ENCODE measurements around the gene ORMDL2.
"Not testable (repeated sequence)": the region's sequence is repeated elsewhere in the genome, so short reads cannot be mapped to it uniquely, and the experiment has no call there.

The ORMDL2 gene

DNA sequence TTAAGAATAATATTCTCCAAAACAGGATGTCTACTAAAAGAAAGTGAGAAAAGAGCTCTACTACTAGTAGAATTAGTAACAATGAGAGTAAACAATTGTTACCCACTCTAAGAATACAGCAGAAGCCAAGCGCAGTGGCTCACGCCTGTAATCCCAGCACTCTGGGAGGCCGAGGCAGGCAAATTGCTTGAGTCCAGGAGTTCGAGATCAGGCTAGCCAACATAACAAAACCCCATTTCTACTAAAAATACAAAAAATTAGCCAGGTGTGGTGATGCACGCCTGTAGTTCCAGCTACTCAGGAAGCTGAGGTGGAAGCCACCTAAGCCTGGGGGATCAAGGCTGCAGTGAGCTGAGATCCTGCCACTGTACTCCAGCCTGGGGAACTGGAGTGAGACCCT lies 6.9 kb downstream of the ORMDL2 start:
- no peak for TF ChIP-seq CTCF (conservative IDR thresholded peaks at IDR 0.05; ENCODE audit: low read depth, low read length)
- DNase-seq (ENCODE audit: low read depth): no peak
- no peak overlapping the region for H3K4me3 ChIP-seq (ENCODE audit: low read depth, low read length)

DNA sequence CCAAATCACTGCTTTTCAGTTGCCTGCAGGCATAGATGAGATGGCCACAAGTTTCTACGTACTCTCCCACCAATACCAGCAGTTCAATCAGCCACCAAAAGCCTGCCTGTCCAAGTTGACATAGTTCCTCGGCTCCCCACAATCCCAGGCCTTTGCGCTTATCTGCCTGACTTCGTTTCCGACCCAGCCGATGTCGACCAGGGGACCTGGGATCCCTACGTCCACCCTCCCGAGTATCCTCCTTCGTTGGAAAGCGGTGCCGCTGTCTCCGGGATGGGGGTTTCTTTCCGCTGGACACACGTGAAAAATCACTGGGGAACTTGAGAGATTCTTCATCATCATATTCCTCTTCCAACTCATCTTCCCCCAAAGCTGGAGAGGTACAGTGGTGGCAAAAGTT lies 10.0 kb downstream of the ORMDL2 start:
- no peak overlapping the region for H3K4me3 ChIP-seq (ENCODE audit: low read depth, low read length)
- DNase-seq (ENCODE audit: low read depth): no peak
- no peak for TF ChIP-seq CTCF (conservative IDR thresholded peaks at IDR 0.05; ENCODE audit: low read depth, low read length)

DNA sequence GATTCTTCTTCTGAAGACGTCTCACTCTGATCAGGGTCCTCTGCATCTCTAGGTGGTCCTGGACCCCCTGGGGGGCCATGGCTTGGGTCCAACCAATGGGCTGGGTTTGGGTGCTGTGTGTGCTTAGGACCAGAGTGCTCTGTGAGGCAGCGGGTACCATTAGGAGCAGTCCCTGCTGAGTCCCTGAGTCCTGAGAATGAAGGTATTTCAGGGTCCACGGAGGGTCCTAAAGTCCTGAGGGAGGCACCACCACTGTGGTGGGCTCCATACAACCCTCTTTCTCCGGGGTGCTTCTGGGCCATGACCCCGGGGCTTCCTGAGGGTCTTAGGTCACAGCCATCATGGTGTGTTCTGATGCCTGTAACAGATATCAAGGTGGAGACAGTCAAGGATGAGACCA lies 10.5 kb downstream of the ORMDL2 start:
- DNase-seq (ENCODE audit: low read depth): no peak
- no peak for TF ChIP-seq CTCF (conservative IDR thresholded peaks at IDR 0.05; ENCODE audit: low read depth, low read length)
- H3K4me3 ChIP-seq (ENCODE audit: low read depth, low read length): peak overlapping the region; percentile 86

DNA sequence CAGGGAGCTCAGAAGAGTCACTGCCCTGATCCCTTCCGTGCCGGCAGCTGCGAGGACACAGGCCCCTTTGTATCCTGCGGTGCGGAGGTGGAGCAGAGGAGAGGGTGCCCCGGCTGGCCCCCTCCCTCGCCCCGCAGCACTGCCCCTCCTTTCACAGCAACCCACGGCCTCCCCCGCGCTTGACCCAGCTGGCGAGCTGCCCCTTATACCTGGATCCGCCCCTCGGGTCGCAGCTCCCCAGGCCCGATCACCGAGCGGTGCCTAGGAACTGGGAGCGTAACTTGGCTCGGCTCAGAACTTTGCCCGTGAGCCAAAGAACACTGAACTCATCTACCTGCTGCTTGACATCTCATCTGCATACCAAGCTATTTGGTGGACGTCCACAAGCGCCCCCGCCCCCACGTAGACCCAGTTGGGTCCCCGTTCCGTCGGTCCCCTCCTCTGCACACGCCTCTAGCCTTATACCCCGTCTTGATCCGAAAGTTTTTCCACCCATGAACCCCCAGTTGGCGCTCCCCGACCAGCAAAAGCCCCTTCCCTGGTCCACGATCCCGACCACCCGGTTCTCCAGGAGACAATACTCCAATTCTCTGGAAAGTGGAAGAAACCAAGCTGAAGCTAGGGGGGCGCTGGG lies 12.2 kb downstream of the ORMDL2 start:
- no peak for TF ChIP-seq CTCF (conservative IDR thresholded peaks at IDR 0.05; ENCODE audit: low read depth, low read length)
- no peak for DNase-seq (ENCODE audit: low read depth)
- H3K4me3 ChIP-seq (ENCODE audit: low read depth, low read length): peak overlapping the region; percentile 86

DNA sequence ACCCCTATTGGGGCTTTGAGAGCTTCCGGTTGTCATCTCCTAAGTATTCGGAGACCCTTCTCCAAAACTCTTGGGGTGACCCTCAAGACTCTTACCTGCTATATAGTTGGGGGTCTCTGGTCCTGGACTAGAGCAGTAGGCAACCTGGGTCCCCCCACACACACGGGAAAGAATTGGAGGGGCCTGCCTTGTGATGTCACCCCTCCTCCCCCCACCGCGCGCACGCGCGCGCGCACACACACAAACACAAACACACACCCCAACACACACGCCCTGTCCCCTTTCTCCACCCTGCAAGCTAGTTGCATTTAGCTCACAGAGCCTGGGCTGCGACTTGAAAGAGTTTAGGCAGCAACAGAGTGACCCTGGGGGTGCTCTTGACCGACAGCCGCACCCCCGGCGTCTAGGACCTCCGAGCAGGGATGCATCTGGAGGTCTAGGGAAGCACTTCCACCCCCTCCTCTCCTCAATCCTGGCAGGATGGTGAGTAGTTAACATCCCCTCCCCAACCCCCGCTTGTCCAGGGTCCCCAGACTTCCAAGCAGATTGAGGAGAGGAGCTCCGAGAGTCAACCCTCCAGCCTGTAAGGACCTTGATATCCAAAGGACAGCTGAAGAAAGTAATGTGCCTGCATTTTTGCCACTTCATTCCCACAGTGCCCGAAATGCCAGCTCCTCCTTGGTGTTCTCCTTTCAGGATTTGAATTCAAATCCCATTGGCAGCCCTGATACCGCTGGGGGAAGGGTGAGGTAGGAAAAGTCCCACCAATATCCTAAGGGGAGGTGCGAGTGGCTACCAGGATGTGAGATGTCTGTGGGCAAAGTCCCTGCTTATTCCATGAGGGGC lies 13.0 kb downstream of the ORMDL2 start:
- peak; percentile 76 for DNase-seq (ENCODE audit: low read depth)
- peak overlapping the region; percentile 86 for H3K4me3 ChIP-seq (ENCODE audit: low read depth, low read length)
- TF ChIP-seq CTCF (conservative IDR thresholded peaks at IDR 0.05; ENCODE audit: low read depth, low read length): no peak

GRCh38 chr12:55831447-55831815 lies 13.6 kb downstream of the ORMDL2 start:
- no peak for DNase-seq (ENCODE audit: low read depth)
- H3K4me3 ChIP-seq (ENCODE audit: low read depth, low read length): peak overlapping the region; percentile 86
- TF ChIP-seq CTCF (conservative IDR thresholded peaks at IDR 0.05; ENCODE audit: low read depth, low read length): no peak

DNA sequence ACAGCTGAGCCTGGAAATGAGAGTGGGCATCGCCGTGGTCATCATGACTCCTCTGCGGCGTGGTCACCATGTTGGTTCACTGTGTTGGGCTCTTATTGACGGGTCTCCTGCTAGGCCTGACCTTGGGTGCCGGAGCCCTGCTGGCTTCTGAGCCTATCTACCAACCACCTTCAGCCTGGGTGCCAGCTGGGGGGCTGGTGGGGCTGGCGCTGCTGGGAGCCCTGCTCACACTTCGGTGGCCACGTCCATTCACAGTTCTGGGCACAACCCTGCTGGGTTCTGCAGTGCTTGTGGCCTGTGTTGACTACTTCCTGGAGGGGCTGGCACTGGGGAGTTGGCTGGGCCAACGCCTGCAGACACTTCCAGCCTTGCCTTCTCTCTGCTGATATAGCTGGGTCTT lies 15.2 kb downstream of the ORMDL2 start:
- TF ChIP-seq CTCF (conservative IDR thresholded peaks at IDR 0.05; ENCODE audit: low read depth, low read length): no peak
- no peak overlapping the region for H3K4me3 ChIP-seq (ENCODE audit: low read depth, low read length)
- no peak for DNase-seq (ENCODE audit: low read depth)

DNA sequence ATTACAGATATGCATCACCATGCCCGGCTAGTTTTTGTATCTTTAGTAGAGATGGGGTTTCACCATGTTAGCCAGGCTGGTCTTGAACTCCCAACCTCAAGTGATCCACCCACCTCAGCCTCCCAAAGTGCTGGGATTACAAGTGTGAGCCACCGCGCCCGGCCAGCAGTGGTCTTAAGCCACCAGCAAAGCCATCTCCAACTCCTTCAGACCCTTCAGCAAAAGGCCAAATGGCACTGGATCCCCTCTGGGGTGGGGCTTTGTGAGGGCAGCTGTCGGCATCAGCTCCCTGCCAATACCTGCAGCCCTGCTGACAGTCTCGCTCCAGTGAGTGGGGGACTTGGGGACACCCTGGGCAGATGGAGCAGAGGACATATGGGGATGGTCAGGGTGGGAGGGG lies 16.6 kb downstream of the ORMDL2 start:
- not testable (repeated sequence) for H3K4me3 ChIP-seq (ENCODE audit: low read depth, low read length); DNase-seq (ENCODE audit: low read depth)

All from choroid plexus epithelial cell (primary cell).